Choroid plexus epithelial cell (primary cell): ENCODE measurements around the gene CCBE1.

Experiments
- DNase-seq: peaks from one replicate; pipeline ENCODE4 v3.0.0-alpha.2; 2010; ENCODE audit warnings: low read depth
- H3K4me3 ChIP-seq: 2 replicates; pipeline ENCODE4 v1.5.1; 2011; ENCODE audit warnings: low read depth, mild to moderate bottlenecking, control low read depth, low read length, moderate library complexity
- CTCF ChIP-seq: conservative IDR thresholded peaks from 2 replicates; pipeline ENCODE4 v1.5.1; 2011; ENCODE audit warnings: low read depth, mild to moderate bottlenecking, control low read depth, inconsistent platforms, low read length, moderate library complexity

CCBE1 gene

DNA sequence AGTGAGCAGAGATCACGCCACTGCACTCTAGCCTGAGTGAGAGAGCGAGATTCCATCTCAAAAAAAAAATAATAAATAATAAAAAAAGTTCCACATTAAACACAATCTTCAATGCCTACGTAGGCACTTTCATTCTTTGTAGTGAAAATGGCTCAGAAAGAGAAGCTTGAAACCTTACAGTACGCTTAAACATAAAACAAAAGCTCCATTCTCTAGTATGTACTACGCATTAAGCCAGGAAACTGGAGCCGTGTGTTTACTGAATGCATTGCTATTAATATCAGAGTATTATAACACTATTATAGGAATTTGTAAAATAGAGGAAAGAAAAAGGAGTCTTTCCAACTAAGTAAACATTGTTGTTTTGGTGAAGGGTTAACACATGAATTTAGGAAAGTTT is 296.8 kb downstream of the CCBE1 start:
- H3K4me3 ChIP-seq: no peak overlapping the region
- DNase-seq: no peak
- TF ChIP-seq CTCF: no peak

DNA sequence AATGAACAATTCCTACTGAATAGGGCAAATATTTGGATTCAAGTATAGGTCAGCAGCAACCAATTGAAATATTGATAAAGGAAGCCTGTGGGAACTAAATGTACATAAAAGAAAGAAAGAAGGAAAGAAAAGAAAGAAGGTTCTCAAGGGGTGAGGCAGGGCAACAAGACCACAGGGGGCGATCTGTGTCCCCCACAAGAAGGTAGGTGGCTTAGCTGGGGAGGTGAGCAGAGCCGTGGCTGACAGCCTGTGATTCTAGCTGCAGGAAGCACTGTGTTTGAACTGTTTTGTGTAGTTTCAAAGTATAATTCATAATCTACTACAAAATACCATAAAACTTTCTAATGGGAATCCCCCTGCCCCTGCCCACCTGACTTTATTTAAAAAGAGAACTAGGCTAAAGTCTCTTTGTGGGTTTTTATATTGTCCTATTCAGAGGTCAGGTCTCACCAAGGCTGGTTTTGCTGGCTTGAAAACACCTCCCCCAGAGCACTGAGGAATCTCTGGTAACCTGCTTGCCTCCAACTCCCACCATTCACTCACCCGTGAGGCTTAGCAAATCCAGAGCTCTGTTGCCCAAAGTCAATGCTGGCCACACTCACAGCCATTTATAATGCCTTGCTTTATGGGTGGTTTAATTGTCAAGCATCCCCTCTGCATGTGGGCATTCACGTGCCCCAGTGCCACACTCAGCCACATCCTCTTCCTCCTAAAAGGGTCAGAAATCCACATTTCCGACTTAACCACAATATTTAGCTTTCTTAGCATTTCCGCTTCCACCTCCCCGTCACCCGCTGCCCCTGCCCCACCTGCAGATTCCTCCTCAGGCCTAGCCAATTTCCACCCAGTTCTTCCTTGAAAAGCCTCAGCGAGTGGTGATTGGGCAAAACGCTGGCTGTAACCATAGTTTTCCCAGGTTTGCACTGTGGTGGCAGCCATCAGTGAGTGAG is 301.7 kb downstream of the CCBE1 start:
- no peak for TF ChIP-seq CTCF
- no peak overlapping the region for H3K4me3 ChIP-seq
- DNase-seq: no peak

- TF ChIP-seq CTCF: no peak
- no peak for DNase-seq
- H3K4me3 ChIP-seq: no peak overlapping the region
Measured at GRCh38 chr18:59393381-59393780, 303.8 kb downstream of the CCBE1 start.

DNA sequence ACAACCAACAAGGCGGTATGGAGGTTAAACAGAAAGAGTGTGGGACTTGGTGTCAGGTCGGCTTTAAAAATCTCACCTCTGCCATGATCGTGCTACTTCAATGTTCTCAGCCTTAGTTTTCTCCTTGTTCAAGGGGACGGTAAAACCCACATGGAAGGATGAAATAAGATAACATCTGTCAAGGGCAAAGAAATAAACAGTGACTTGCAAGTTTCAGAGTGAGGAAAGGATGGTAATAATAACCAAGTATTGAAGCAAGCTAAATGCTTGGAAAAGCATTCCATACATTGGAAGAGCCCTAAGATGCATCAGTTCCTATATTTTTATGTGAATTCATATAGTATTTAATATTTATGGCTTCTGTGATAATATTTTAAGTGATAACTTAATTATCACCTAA is 308.4 kb downstream of the CCBE1 start:
- TF ChIP-seq CTCF: no peak
- DNase-seq: no peak
- H3K4me3 ChIP-seq: no peak overlapping the region

DNA sequence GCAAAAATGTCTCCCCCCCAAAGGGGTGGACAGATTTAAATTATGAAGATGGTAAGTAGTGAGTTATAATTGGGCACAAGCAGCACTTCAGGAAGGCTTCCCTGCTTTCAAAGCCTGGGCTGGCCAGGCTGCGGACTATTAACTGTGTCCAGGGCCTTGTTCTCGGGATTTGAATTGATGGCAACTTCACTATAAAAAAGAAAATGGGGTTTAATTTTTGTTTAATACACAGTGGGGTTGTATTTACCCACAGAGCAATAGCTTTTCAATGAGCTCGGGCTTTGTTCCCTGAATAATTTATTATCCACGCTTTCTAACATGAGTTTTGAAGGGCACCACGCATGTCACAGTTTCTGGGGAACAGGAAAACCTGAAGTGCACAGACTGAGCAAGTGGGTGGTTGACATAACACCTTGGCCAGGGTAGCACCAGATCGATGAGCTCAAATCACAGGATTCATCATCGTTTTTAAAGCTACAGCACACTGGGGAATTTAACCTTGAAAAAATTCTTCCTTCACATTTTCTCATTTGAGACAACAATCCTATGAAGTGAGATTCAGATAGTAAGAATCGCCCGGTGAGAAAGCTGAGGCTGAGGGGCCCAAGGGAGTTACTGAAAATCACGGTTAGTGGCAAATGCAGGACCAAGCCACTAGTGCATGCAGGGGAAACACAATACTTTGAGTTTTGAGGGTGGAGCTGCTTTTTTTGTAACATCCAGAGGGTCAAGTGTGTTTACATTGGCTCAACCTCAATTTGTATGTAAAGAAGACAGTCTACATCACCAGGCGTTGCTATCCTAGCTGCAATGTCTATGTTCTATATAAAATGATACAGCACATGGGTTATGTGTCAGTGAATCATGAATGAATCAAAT is 309.3 kb downstream of the CCBE1 start:
- no peak overlapping the region for H3K4me3 ChIP-seq
- TF ChIP-seq CTCF: no peak
- DNase-seq: no peak

DNA sequence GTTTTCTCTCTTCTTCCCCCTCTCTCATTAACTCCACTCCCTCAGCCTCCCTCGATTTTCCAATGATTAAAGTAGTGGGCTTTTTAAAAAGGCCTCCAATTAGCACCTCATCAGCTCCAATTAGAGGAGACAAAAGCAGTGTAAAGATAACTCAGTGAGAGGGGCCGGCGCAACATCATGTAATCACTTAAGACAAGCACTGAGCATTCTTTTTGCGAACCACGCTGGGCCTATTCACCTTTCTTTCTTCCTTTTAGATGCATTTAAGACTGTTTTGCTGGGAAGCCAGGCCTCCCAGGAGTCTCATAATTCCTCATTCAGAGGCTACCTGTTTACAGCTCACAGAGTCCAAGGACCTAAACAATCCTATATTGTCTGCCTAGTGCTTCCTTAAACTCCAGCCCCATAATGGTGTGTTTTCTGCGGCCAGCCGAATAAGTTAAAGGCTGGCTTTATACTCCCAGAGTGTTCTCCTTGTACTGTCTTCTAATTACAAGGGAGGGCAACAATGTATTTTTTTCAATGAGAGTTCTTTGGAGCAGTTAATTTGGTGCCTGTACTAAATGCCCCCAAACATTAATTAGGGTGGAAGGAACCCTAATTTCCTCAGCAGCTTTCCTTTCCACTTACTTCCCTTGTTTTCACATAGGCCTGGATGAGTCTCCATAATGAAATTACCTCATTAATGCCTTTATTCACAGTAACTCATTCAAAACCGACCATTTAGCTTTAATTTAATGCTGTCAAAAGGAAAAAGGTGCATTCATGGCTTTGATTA is 310.1 kb downstream of the CCBE1 start:
- TF ChIP-seq CTCF: no peak
- no peak for DNase-seq
- H3K4me3 ChIP-seq: no peak overlapping the region
